Neural progenitor cell (in vitro differentiated cells): Measurements from ENCODE around the gene TMBIM6. TPM values are rescaled to one million over a fixed set of nuclear protein-coding genes. Genes with fewer than 3 reads are reported as not detected.

ENCODE experiments used
- DNase-seq: peaks from one replicate; pipeline ENCODE4 v3.0.0-alpha.2; 2016; ENCODE audit warnings: low spot score
- H2AFZ ChIP-seq: fragments of 200-600 bp; sonication (generic); replicated peaks from 2 replicates; pipeline ENCODE4 v1.6.1; 2016; ENCODE audit warnings: antibody characterized with exemption
- H3F3A ChIP-seq: fragments of 200-600 bp; sonication (generic); 2 replicates; pipeline ENCODE4 v1.6.1; 2016; ENCODE audit warnings: antibody characterized with exemption, low read depth
- H3K27ac ChIP-seq: fragments of 200-600 bp; sonication (generic); 2 replicates; pipeline ENCODE4 v1.5.1; 2016; ENCODE audit warnings: mild to moderate bottlenecking
- H3K27me3 ChIP-seq: fragments of 200-600 bp; sonication (generic); 2 replicates; pipeline ENCODE4 v1.6.1; 2016; ENCODE audit warnings: mild to moderate bottlenecking, moderate library complexity
- H3K36me3 ChIP-seq: fragments of 200-600 bp; sonication (generic); 2 replicates; pipeline ENCODE4 v1.5.1; 2016
- H3K4me1 ChIP-seq: fragments of 200-600 bp; sonication (generic); 2 replicates; pipeline ENCODE4 v1.6.1; 2016; ENCODE audit warnings: mixed run types
- H3K4me2 ChIP-seq: fragments of 200-600 bp; sonication (generic); 2 replicates; pipeline ENCODE4 v1.6.1; 2016
- H3K4me3 ChIP-seq: fragments of 200-600 bp; sonication (generic); 2 replicates; pipeline ENCODE4 v1.5.1; 2016
- H3K79me2 ChIP-seq: fragments of 200-600 bp; sonication (generic); 2 replicates; pipeline ENCODE4 v1.6.1; 2016; ENCODE audit warnings: low read depth
- H3K9ac ChIP-seq: fragments of 200-600 bp; sonication (generic); 2 replicates; pipeline ENCODE4 v1.6.1; 2016
- H3K9me3 ChIP-seq: fragments of 200-600 bp; sonication (generic); 2 replicates; pipeline ENCODE4 v1.5.1; 2016; ENCODE audit warnings: low read depth
- H4K20me1 ChIP-seq: fragments of 200-600 bp; sonication (generic); 2 replicates; pipeline ENCODE4 v1.6.1; 2016; ENCODE audit warnings: low read depth
- H3K27ac Mint-ChIP-seq: 3 replicates; pipeline ENCODE4 v1.8.0; 2021; ENCODE audit warnings: mixed read lengths
- H3K27me3 Mint-ChIP-seq: 2 replicates; pipeline ENCODE4 v1.8.0; 2022; ENCODE audit warnings: low read depth, mild to moderate bottlenecking, inconsistent platforms, moderate library complexity, mixed read lengths; ENCODE audit not compliant: insufficient read depth
- H3K36me3 Mint-ChIP-seq: 3 replicates; pipeline ENCODE4 v1.8.0; 2021; ENCODE audit warnings: mixed read lengths
- H3K4me1 Mint-ChIP-seq: 3 replicates; pipeline ENCODE4 v1.8.0; 2021; ENCODE audit warnings: mixed read lengths
- H3K4me3 Mint-ChIP-seq: 3 replicates; pipeline ENCODE4 v1.8.0; 2021; ENCODE audit warnings: mild to moderate bottlenecking, moderate library complexity, mixed read lengths
- H3K9me3 Mint-ChIP-seq: 3 replicates; pipeline ENCODE4 v1.8.0; 2020; ENCODE audit warnings: mixed read lengths
- CTCF ChIP-seq: fragments of 200-600 bp; sonication (generic); IDR thresholded peaks from 2 replicates; pipeline ENCODE4 v1.5.1; 2017; ENCODE audit warnings: antibody characterized with exemption, mild to moderate bottlenecking
- EZH2 ChIP-seq: fragments of 200-600 bp; sonication (generic); IDR thresholded peaks from 2 replicates; pipeline ENCODE4 v1.6.1; 2017; ENCODE audit warnings: antibody characterized with exemption, mild to moderate bottlenecking, moderate library complexity
- EZH2phosphoT487 ChIP-seq: fragments of 200-600 bp; sonication (generic); IDR thresholded peaks from 2 replicates; pipeline ENCODE4 v1.6.1; 2017; ENCODE audit warnings: antibody characterized with exemption
- total RNA-seq: library from RNA; depleted of rRNA; stranded (reverse); fragments of >200 nt; gene quantifications from 2 replicates; pipeline ENCODE4 v1.2.3, GENCODE V29; 2015; ENCODE audit warnings: low replicate concordance

The TMBIM6 gene
- total RNA-seq, 1 donor from 2014 or later: 256 TPM

- H3F3A ChIP-seq: no peaks in the 10 kb centered on the region
- H3K4me3 ChIP-seq: no peak overlapping the region
- H3K27ac ChIP-seq: no peak overlapping the region
- peaks cover 7% of the 10 kb centered on the region for H3K27me3 ChIP-seq
- Mint-ChIP-seq H3K9me3 (no peaks in the 10 kb centered on the region), H3K4me3 (no peak overlapping the region), H3K27me3 (peaks cover 9% of the 10 kb centered on the region), H3K36me3 (no peaks in the 10 kb centered on the region), H3K27ac (no peak overlapping the region), H3K4me1 (peaks cover 4% of the 10 kb centered on the region)
- H3K4me1 ChIP-seq: no peaks in the 10 kb centered on the region
- H3K79me2 ChIP-seq: no peaks in the 10 kb centered on the region
- H3K36me3 ChIP-seq: no peaks in the 10 kb centered on the region
- H3K4me2 ChIP-seq: no peak overlapping the region
- no peaks in the 10 kb centered on the region for H3K9me3 ChIP-seq
- TF ChIP-seq CTCF (peak; percentile 85), EZH2 (no peak)
- no peaks in the 10 kb centered on the region for H4K20me1 ChIP-seq
- H3K9ac ChIP-seq: no peak overlapping the region
- DNase-seq: peak; percentile 86
- peak overlapping the region; percentile 18 for H2AFZ ChIP-seq
These were observed 35.1 kb downstream of the TMBIM6 start for GRCh38 chr12:49776413-49776812.

- Histone ChIP-seq H3K9me3 (no peaks in the 10 kb centered on the region), H3K36me3 (no peaks in the 10 kb centered on the region), H3K27ac (no peak overlapping the region), H3K4me2 (no peak overlapping the region), H3K79me2 (no peaks in the 10 kb centered on the region), H3F3A (no peaks in the 10 kb centered on the region), H2AFZ (peak overlapping the region; percentile 18), H4K20me1 (no peaks in the 10 kb centered on the region), H3K4me3 (no peak overlapping the region), H3K27me3 (peaks cover 7% of the 10 kb centered on the region), H3K9ac (no peak overlapping the region), H3K4me1 (no peaks in the 10 kb centered on the region)
- H3K4me3 Mint-ChIP-seq: no peak overlapping the region
- peaks cover 4% of the 10 kb centered on the region for H3K4me1 Mint-ChIP-seq
- TF ChIP-seq CTCF (no peak), EZH2phosphoT487 (no peak), EZH2 (no peak)
- H3K9me3 Mint-ChIP-seq: no peaks in the 10 kb centered on the region
- peaks cover 9% of the 10 kb centered on the region for H3K27me3 Mint-ChIP-seq
- H3K36me3 Mint-ChIP-seq: no peaks in the 10 kb centered on the region
- no peak for DNase-seq
- H3K27ac Mint-ChIP-seq: no peak overlapping the region
These were observed 35.5 kb downstream of the TMBIM6 start for GRCh38 chr12:49776858-49777257.

- Histone ChIP-seq H3K4me1 (no peaks in the 10 kb centered on the region), H3K4me3 (no peak overlapping the region), H3K27me3 (peaks cover 7% of the 10 kb centered on the region), H3F3A (no peaks in the 10 kb centered on the region), H3K27ac (no peak overlapping the region), H3K4me2 (no peak overlapping the region), H3K36me3 (no peaks in the 10 kb centered on the region), H3K79me2 (no peaks in the 10 kb centered on the region), H3K9me3 (no peaks in the 10 kb centered on the region), H2AFZ (no peak overlapping the region), H4K20me1 (no peaks in the 10 kb centered on the region), H3K9ac (no peak overlapping the region)
- no peaks in the 10 kb centered on the region for H3K9me3 Mint-ChIP-seq
- no peak overlapping the region for H3K27ac Mint-ChIP-seq
- TF ChIP-seq EZH2: no peak
- no peak for TF ChIP-seq EZH2phosphoT487
- TF ChIP-seq CTCF: no peak
- no peak for DNase-seq
- H3K4me3 Mint-ChIP-seq: no peak overlapping the region
- H3K36me3 Mint-ChIP-seq: no peaks in the 10 kb centered on the region
- peaks cover 9% of the 10 kb centered on the region for H3K27me3 Mint-ChIP-seq
- peaks cover 4% of the 10 kb centered on the region for H3K4me1 Mint-ChIP-seq
These were observed 36.0 kb downstream of the TMBIM6 start for GRCh38 chr12:49777341-49777740.
